HG02840 (cell line): ENCODE data around the gene SPATA21.

Experiments used
- ATAC-seq: cut with Tn5 transposase; IDR thresholded peaks from one replicate; pipeline ENCODE4 v1.9.1; 2021; ENCODE audit warnings: mild to moderate bottlenecking, moderate library complexity, moderate number of reproducible peaks; ENCODE audit not compliant: unreplicated experiment, low FRiP score

Gene SPATA21

DNA sequence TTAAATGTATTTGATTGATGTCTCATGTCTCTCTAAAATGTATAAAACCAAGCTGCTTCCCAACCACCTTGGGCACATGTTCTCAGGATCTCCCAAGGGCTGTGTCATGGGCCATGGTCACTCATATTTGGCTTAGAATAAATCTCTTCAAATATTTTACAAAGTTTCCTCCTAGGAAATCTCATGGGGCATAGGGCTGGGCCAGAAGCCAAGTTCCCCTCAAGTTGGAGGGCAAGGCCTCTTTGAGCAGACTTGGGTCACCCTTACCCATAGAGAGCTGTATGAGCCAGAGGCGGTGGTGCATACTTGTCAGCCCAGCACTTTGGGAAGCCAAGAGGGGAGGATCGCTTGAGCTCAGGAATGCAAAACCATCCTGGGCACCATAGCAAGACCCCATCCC, 82.6 kb downstream of the SPATA21 start:
- no peak for ATAC-seq

DNA sequence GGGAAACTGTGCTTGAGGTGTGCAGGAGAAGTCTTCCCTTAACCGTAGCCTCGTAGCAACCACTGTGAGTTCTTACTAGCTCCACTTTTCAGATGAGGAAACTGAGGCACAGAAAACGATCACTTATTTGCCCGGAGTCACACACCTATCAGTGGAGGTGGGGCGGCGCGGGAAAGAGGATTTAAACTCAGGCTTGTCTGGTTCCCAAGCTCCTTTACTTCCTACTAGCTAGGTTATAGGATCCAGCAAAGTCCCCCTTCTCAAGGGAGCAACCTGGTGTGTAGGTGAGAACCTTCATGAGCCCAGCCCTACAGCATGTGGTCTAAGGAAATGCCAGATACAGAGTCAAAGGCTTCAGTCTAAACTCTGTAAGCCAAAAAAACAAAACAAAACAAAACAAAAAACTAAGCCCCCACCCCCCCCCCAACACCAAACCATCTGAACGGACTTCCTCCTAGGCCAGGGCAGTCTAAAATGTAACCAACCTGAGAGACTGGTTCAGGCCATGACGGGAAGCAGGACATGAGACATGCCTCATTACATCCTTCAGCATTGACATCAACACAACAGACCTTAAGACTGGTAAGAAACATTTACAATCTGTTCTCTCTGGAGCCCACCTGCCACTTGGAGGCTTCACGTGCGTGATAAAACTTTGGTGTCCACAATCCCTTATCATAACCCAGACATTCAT, 84.2 kb downstream of the SPATA21 start:
- ATAC-seq, result no peak

DNA sequence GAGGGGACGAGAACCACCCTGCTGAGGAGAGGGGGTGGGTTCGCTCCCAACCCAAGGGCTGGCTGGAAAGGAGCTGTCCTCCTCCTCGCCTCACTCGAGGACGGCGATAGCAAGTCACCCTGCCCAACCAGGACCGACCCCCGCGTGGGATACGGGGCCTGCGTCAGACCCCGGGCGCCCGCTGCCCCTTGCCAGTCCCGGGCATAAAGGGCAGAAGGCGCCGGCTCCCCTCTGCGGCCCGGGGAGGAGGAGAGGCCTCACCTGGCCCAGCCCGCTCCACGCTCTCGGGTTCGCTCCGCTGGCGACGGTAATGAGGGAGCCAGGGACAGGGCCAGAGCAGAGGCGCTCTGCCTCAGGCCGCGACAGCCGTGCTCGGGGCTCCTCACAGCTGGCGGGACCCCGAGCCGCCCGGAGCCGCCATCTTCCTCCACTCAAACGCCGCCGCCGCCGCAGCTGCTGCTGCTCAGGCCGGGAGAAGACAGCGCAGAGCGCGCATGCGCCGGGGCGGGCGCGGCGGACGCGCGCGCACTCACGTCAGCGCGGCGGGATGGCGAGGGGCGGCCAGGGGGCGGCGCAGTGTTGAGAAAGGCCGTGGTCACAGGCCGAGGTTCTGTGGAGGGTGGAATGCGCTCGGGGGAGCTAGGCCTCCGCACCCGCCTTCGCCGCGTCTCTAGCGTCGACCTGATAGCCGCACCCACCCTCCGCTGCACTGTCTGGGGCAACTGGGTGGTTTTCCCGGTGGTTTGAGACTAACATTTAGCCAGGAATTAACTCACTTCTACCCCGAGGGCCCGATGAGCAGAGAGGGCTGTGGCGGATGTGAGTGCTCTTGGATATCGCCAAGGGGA, 85.0 kb downstream of the SPATA21 start, which contains the start of gene FBXO42:
Gene FBXO42 (minus strand): TSS at position 487 of the 848 bp plus-strand sequence. CDS start 37,062 bp downstream, outside the sequence.
- ATAC-seq, result peak; percentile 87

DNA sequence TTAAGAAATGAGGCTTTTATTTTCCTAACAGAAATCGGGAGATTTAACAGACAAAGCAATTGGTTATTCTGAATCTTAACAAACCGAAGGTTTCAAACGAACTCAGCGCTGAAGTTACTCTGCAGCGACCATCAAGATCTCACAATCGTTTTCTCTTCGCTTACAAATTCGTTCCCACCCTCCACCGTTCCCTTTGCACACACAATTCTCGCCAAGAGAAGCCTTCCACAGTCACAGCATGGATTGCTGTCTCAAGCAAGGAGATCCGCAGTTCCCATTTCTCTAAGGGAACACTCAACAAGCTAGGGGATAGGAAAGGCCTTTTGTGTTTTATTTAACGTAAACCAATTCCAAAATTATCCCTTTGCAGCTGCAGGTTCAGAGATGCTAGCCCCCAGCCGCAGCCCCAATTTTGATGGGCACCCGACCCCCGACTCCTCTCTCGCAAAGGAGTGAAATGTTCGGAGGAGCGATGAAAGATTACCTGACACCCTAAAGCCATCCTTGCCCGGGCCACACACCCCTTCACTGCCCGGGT, 85.7 kb downstream of the SPATA21 start:
- no peak for ATAC-seq

DNA sequence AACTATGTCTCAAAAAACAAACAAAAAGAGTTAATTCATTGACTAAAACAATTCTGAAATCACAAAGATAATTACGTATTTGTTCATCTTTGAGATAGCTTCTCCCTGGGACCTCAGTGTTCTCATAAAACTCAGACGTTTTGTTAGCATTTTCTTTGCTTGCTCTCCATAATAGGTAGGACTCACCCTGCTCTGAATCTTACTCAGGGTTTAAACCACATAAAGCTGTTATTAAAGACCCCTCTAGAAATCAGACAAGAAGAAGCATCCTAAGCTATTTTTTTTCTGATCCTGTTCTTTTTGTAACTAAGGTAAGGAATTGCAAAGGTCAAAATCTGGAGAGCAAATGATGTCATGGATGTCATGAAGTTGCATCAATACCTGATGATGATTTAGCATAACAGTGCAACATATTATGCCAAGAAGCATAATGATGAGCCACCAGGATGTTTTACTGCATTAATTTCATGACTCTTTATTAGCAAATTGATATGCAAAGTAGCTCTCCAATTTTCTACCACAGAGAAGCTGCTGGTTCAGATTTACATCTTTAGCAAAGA, 87.3 kb downstream of the SPATA21 start:
- no peak for ATAC-seq
